Measurements from ENCODE around the gene UGT2B15. TPM values are rescaled to one million over a fixed set of nuclear protein-coding genes. Genes with fewer than 3 reads are reported as not detected.
A peak's percentile ranks its signal among the peaks of the same experiment; 100 is the strongest.
"Not testable (repeated sequence)": the region's sequence is repeated elsewhere in the genome, so short reads cannot be mapped to it uniquely, and the experiment has no call there.

UGT2B15 gene
- polyA plus RNA-seq, 4 donors = 2.5 to 94.3 (median 12.1) TPM

GRCh38 chr4:68700152-68700551 is 29.7 kb upstream of the UGT2B15 start:
- DNase-seq = no peak
- H3K4me3 ChIP-seq (ENCODE audit: low read depth in 1 of 3, low read length in 3 of 3) = no peak overlapping the region
- H3K4me1 ChIP-seq (ENCODE audit: control insufficient read depth in 3 of 3, insufficient read depth in 2 of 3, low read depth in 1 of 3, low read length in 2 of 3) = no peaks in the 10 kb centered on the region
- H3K36me3 ChIP-seq (ENCODE audit: control insufficient read depth in 3 of 3, insufficient read depth in 2 of 3, low read depth in 1 of 3, low read length in 3 of 3) = no peaks in the 10 kb centered on the region
- FAIRE-seq = no peak
- 67 to 80% (median 76%) methylated on average over 3 of the region's 3 CpGs for WGBS, 3 donors
- no peak overlapping the region for H3K27ac ChIP-seq (ENCODE audit: low read depth in 1 of 3, low read length in 2 of 3)
- H3K27me3 ChIP-seq (ENCODE audit: control insufficient read depth in 3 of 3, insufficient read depth in 3 of 3, low read length in 3 of 3) = no peaks in the 10 kb centered on the region
- H3K9me3 ChIP-seq (ENCODE audit: control insufficient read depth in 2 of 2, insufficient read depth in 1 of 2, low read depth in 1 of 2, low read length in 1 of 2) = peaks cover 0 to 3% of the 10 kb centered on the region in 2 donors

GRCh38 chr4:68693325-68694075 is 23.0 kb upstream of the UGT2B15 start:
- H3K4me3 ChIP-seq (ENCODE audit: low read depth in 1 of 3, low read length in 3 of 3) = no peak overlapping the region
- no peaks in the 10 kb centered on the region for H3K27me3 ChIP-seq (ENCODE audit: control insufficient read depth in 3 of 3, insufficient read depth in 3 of 3, low read length in 3 of 3)
- no peaks in the 10 kb centered on the region for H3K36me3 ChIP-seq (ENCODE audit: control insufficient read depth in 3 of 3, insufficient read depth in 2 of 3, low read depth in 1 of 3, low read length in 3 of 3)
- no peak for DNase-seq
- 81 to 85% (median 84%) methylated on average over 9 of the region's 9 CpGs for WGBS, 3 donors
- no peaks in the 10 kb centered on the region for H3K4me1 ChIP-seq (ENCODE audit: control insufficient read depth in 3 of 3, insufficient read depth in 2 of 3, low read depth in 1 of 3, low read length in 2 of 3)
- peaks cover 0 to 26% of the 10 kb centered on the region in 2 donors for H3K9me3 ChIP-seq (ENCODE audit: control insufficient read depth in 2 of 2, insufficient read depth in 1 of 2, low read depth in 1 of 2, low read length in 1 of 2)
- FAIRE-seq = no peak
- H3K27ac ChIP-seq (ENCODE audit: low read depth in 1 of 3, low read length in 2 of 3) = no peak overlapping the region

- no peak for FAIRE-seq
These were observed 20.7 kb upstream of the UGT2B15 start for GRCh38 chr4:68691186-68691585.

GRCh38 chr4:68683034-68683433 is 12.6 kb upstream of the UGT2B15 start:
- Histone ChIP-seq H3K4me1 (ENCODE audit: control insufficient read depth in 3 of 3, insufficient read depth in 2 of 3, low read depth in 1 of 3, low read length in 2 of 3) (no peaks in the 10 kb centered on the region), H3K9me3 (ENCODE audit: control insufficient read depth in 2 of 2, insufficient read depth in 1 of 2, low read depth in 1 of 2, low read length in 1 of 2) (peaks cover 0 to 7% of the 10 kb centered on the region in 2 donors), H3K36me3 (ENCODE audit: control insufficient read depth in 3 of 3, insufficient read depth in 2 of 3, low read depth in 1 of 3, low read length in 3 of 3) (no peaks in the 10 kb centered on the region), H3K4me3 (ENCODE audit: low read depth in 1 of 3, low read length in 3 of 3) (no peak overlapping the region), H3K27me3 (ENCODE audit: control insufficient read depth in 3 of 3, insufficient read depth in 3 of 3, low read length in 3 of 3) (no peaks in the 10 kb centered on the region), H3K27ac (ENCODE audit: low read depth in 1 of 3, low read length in 2 of 3) (no peak overlapping the region)
- FAIRE-seq = no peak
- DNase-seq = no peak
- 72 to 77% (median 75%) methylated on average over 5 of the region's 5 CpGs for WGBS, 3 donors

More at GRCh38 chr4:68691186-68691585, 20.7 kb upstream of the UGT2B15 start:
- Histone ChIP-seq H3K4me3 (ENCODE audit: low read depth in 1 of 3, low read length in 3 of 3) (no peak overlapping the region), H3K27ac (ENCODE audit: low read depth in 1 of 3, low read length in 2 of 3) (no peak overlapping the region), H3K27me3 (ENCODE audit: control insufficient read depth in 3 of 3, insufficient read depth in 3 of 3, low read length in 3 of 3) (no peaks in the 10 kb centered on the region), H3K4me1 (ENCODE audit: control insufficient read depth in 3 of 3, insufficient read depth in 2 of 3, low read depth in 1 of 3, low read length in 2 of 3) (no peaks in the 10 kb centered on the region), H3K9me3 (ENCODE audit: control insufficient read depth in 2 of 2, insufficient read depth in 1 of 2, low read depth in 1 of 2, low read length in 1 of 2) (peaks cover 0 to 26% of the 10 kb centered on the region in 2 donors), H3K36me3 (ENCODE audit: control insufficient read depth in 3 of 3, insufficient read depth in 2 of 3, low read depth in 1 of 3, low read length in 3 of 3) (no peaks in the 10 kb centered on the region)
- 75 to 90% (median 77%) methylated on average over 3 of the region's 3 CpGs for WGBS, 3 donors
- DNase-seq = no peak

- not testable (repeated sequence) for DNase-seq; H3K9me3 ChIP-seq (ENCODE audit: control insufficient read depth in 2 of 2, insufficient read depth in 1 of 2, low read depth in 1 of 2, low read length in 1 of 2); H3K27ac ChIP-seq (ENCODE audit: low read depth in 1 of 3, low read length in 2 of 3); H3K4me1 ChIP-seq (ENCODE audit: control insufficient read depth in 3 of 3, insufficient read depth in 2 of 3, low read depth in 1 of 3, low read length in 2 of 3); FAIRE-seq; H3K27me3 ChIP-seq (ENCODE audit: control insufficient read depth in 3 of 3, insufficient read depth in 3 of 3, low read length in 3 of 3); H3K36me3 ChIP-seq (ENCODE audit: control insufficient read depth in 3 of 3, insufficient read depth in 2 of 3, low read depth in 1 of 3, low read length in 3 of 3); H3K4me3 ChIP-seq (ENCODE audit: low read depth in 1 of 3, low read length in 3 of 3)
- 85 to 90% (median 90%) methylated on average over 3 of the region's 3 CpGs for WGBS, 3 donors
These were observed 10.8 kb upstream of the UGT2B15 start for GRCh38 chr4:68681298-68681697.

- DNase-seq (no peak), FAIRE-seq (no peak)
- no peaks in the 10 kb centered on the region for H3K4me1 ChIP-seq (ENCODE audit: control insufficient read depth in 3 of 3, insufficient read depth in 2 of 3, low read depth in 1 of 3, low read length in 2 of 3)
- H3K27me3 ChIP-seq (ENCODE audit: control insufficient read depth in 3 of 3, insufficient read depth in 3 of 3, low read length in 3 of 3) = no peaks in the 10 kb centered on the region
- H3K9me3 ChIP-seq (ENCODE audit: control insufficient read depth in 2 of 2, insufficient read depth in 1 of 2, low read depth in 1 of 2, low read length in 1 of 2) = peaks cover 0 to 9% of the 10 kb centered on the region in 2 donors
- H3K36me3 ChIP-seq (ENCODE audit: control insufficient read depth in 3 of 3, insufficient read depth in 2 of 3, low read depth in 1 of 3, low read length in 3 of 3) = no peaks in the 10 kb centered on the region
- WGBS, 3 donors = 91 to 96% (median 94%) methylated on average over 7 of the region's 7 CpGs
- no peak overlapping the region for H3K4me3 ChIP-seq (ENCODE audit: low read depth in 1 of 3, low read length in 3 of 3)
- H3K27ac ChIP-seq (ENCODE audit: low read depth in 1 of 3, low read length in 2 of 3) = no peak overlapping the region
These were observed 2.7 kb upstream of the UGT2B15 start for GRCh38 chr4:68673143-68673542.

GRCh38 chr4:68671217-68671616 is 765 bp upstream of the UGT2B15 start:
- H3K36me3 ChIP-seq (ENCODE audit: control insufficient read depth in 3 of 3, insufficient read depth in 2 of 3, low read depth in 1 of 3, low read length in 3 of 3); H3K9me3 ChIP-seq (ENCODE audit: control insufficient read depth in 2 of 2, insufficient read depth in 1 of 2, low read depth in 1 of 2, low read length in 1 of 2); H3K27me3 ChIP-seq (ENCODE audit: control insufficient read depth in 3 of 3, insufficient read depth in 3 of 3, low read length in 3 of 3); H3K4me3 ChIP-seq (ENCODE audit: low read depth in 1 of 3, low read length in 3 of 3); H3K27ac ChIP-seq (ENCODE audit: low read depth in 1 of 3, low read length in 2 of 3); FAIRE-seq; DNase-seq; H3K4me1 ChIP-seq (ENCODE audit: control insufficient read depth in 3 of 3, insufficient read depth in 2 of 3, low read depth in 1 of 3, low read length in 2 of 3): not testable (repeated sequence)

- not testable (repeated sequence) for H3K9me3 ChIP-seq (ENCODE audit: control insufficient read depth in 2 of 2, insufficient read depth in 1 of 2, low read depth in 1 of 2, low read length in 1 of 2); H3K36me3 ChIP-seq (ENCODE audit: control insufficient read depth in 3 of 3, insufficient read depth in 2 of 3, low read depth in 1 of 3, low read length in 3 of 3); H3K27ac ChIP-seq (ENCODE audit: low read depth in 1 of 3, low read length in 2 of 3); H3K27me3 ChIP-seq (ENCODE audit: control insufficient read depth in 3 of 3, insufficient read depth in 3 of 3, low read length in 3 of 3); H3K4me1 ChIP-seq (ENCODE audit: control insufficient read depth in 3 of 3, insufficient read depth in 2 of 3, low read depth in 1 of 3, low read length in 2 of 3); DNase-seq; H3K4me3 ChIP-seq (ENCODE audit: low read depth in 1 of 3, low read length in 3 of 3)
- peak; percentile 93 for FAIRE-seq
These were observed 1.8 kb downstream of the UGT2B15 start for GRCh38 chr4:68668537-68669163.

GRCh38 chr4:68667551-68667950 is 2.9 kb downstream of the UGT2B15 start:
- not testable (repeated sequence) for H3K4me3 ChIP-seq (ENCODE audit: low read depth in 1 of 3, low read length in 3 of 3)

More at GRCh38 chr4:68667551-68667950, 2.9 kb downstream of the UGT2B15 start:
- H3K27me3 ChIP-seq (ENCODE audit: control insufficient read depth in 3 of 3, insufficient read depth in 3 of 3, low read length in 3 of 3); FAIRE-seq; H3K9me3 ChIP-seq (ENCODE audit: control insufficient read depth in 2 of 2, insufficient read depth in 1 of 2, low read depth in 1 of 2, low read length in 1 of 2); H3K4me1 ChIP-seq (ENCODE audit: control insufficient read depth in 3 of 3, insufficient read depth in 2 of 3, low read depth in 1 of 3, low read length in 2 of 3); DNase-seq; H3K36me3 ChIP-seq (ENCODE audit: control insufficient read depth in 3 of 3, insufficient read depth in 2 of 3, low read depth in 1 of 3, low read length in 3 of 3); H3K27ac ChIP-seq (ENCODE audit: low read depth in 1 of 3, low read length in 2 of 3): not testable (repeated sequence)

Measured in small intestine (tissue), 7 donors.